Chondrocyte (in vitro differentiated cells): ENCODE results near the gene PSMB11. TPM values are rescaled to one million over a fixed set of nuclear protein-coding genes. Genes with fewer than 3 reads are reported as not detected.

ENCODE experiments used
- DNase-seq: peaks from one replicate; pipeline ENCODE4 v3.0.0; 2021; ENCODE audit warnings: mixed read lengths, low spot score
- H3K27ac Mint-ChIP-seq: one replicate; pipeline ENCODE4 v1.8.0; 2021; ENCODE audit warnings: mild to moderate bottlenecking, moderate library complexity, mixed read lengths; ENCODE audit not compliant: unreplicated experiment
- H3K27me3 Mint-ChIP-seq: 2 replicates; pipeline ENCODE4 v1.8.0; 2021; ENCODE audit warnings: low read depth, mixed read lengths
- H3K36me3 Mint-ChIP-seq: 2 replicates; pipeline ENCODE4 v1.8.0; 2021; ENCODE audit warnings: low read depth, mixed read lengths
- H3K4me1 Mint-ChIP-seq: 2 replicates; pipeline ENCODE4 v1.8.0; 2021; ENCODE audit warnings: low read depth, mild to moderate bottlenecking, mixed read lengths
- H3K4me3 Mint-ChIP-seq: one replicate; pipeline ENCODE4 v1.8.0; 2021; ENCODE audit warnings: mild to moderate bottlenecking, moderate library complexity, mixed read lengths; ENCODE audit not compliant: unreplicated experiment
- H3K9me3 Mint-ChIP-seq: 2 replicates; pipeline ENCODE4 v1.8.0; 2021; ENCODE audit warnings: low read depth, mixed read lengths
- CTCF ChIP-seq: fragments of 200-600 bp; sonication (generic); IDR thresholded peaks from 2 replicates; pipeline ENCODE4 v1.5.0; 2021; ENCODE audit warnings: antibody characterized with exemption, mild to moderate bottlenecking, moderate library complexity
- total RNA-seq: library from RNA; stranded (reverse); gene quantifications from 3 replicates; pipeline ENCODE4 v1.2.1, GENCODE V29; 2021

Gene PSMB11
- total RNA-seq, 1 donor from 2014 or later: not detected

GRCh38 chr14:23040100-23040499 lies 1.9 kb upstream of the PSMB11 start:
- Mint-ChIP-seq H3K9me3 (no peaks in the 10 kb centered on the region), H3K27me3 (no peaks in the 10 kb centered on the region)
- no peak for TF ChIP-seq CTCF

GRCh38 chr14:23041729-23042128 lies 283 bp upstream of the PSMB11 start:
- Mint-ChIP-seq H3K9me3 (no peaks in the 10 kb centered on the region), H3K4me3 (no peak overlapping the region), H3K36me3 (no peaks in the 10 kb centered on the region), H3K27ac (no peak overlapping the region), H3K4me1 (no peaks in the 10 kb centered on the region), H3K27me3 (no peaks in the 10 kb centered on the region)
- no peak for DNase-seq
- TF ChIP-seq CTCF: no peak

More at GRCh38 chr14:23040100-23040499, 1.9 kb upstream of the PSMB11 start:
- no peaks in the 10 kb centered on the region for H3K36me3 Mint-ChIP-seq
- H3K27ac Mint-ChIP-seq: no peak overlapping the region
- no peak for DNase-seq
- no peak overlapping the region for H3K4me3 Mint-ChIP-seq
- peaks cover 8% of the 10 kb centered on the region for H3K4me1 Mint-ChIP-seq

GRCh38 chr14:23043145-23043544 lies 1.1 kb downstream of the PSMB11 start:
- peaks cover 2% of the 10 kb centered on the region for H3K36me3 Mint-ChIP-seq
- H3K4me3 Mint-ChIP-seq: no peak overlapping the region
- H3K27me3 Mint-ChIP-seq: no peaks in the 10 kb centered on the region
- H3K4me1 Mint-ChIP-seq: peaks cover 7% of the 10 kb centered on the region
- no peak for DNase-seq
- H3K27ac Mint-ChIP-seq: no peak overlapping the region
- no peaks in the 10 kb centered on the region for H3K9me3 Mint-ChIP-seq
- TF ChIP-seq CTCF: no peak

GRCh38 chr14:23043754-23044153 lies 1.7 kb downstream of the PSMB11 start:
- H3K27ac Mint-ChIP-seq: no peak overlapping the region
- H3K36me3 Mint-ChIP-seq: peaks cover 2% of the 10 kb centered on the region
- H3K4me1 Mint-ChIP-seq: peaks cover 7% of the 10 kb centered on the region
- DNase-seq: no peak
- no peak for TF ChIP-seq CTCF
- H3K9me3 Mint-ChIP-seq: no peaks in the 10 kb centered on the region
- no peak overlapping the region for H3K4me3 Mint-ChIP-seq
- no peaks in the 10 kb centered on the region for H3K27me3 Mint-ChIP-seq

- no peak overlapping the region for H3K4me3 Mint-ChIP-seq
- peaks cover 7% of the 10 kb centered on the region for H3K4me1 Mint-ChIP-seq
- no peaks in the 10 kb centered on the region for H3K27me3 Mint-ChIP-seq
- H3K36me3 Mint-ChIP-seq: peaks cover 2% of the 10 kb centered on the region
- no peaks in the 10 kb centered on the region for H3K9me3 Mint-ChIP-seq
- H3K27ac Mint-ChIP-seq: no peak overlapping the region
- no peak for TF ChIP-seq CTCF
- no peak for DNase-seq
Observed at GRCh38 chr14:23044840-23045239, 2.8 kb downstream of the PSMB11 start.
